Right atrium auricular region (tissue), 2 donors: Measurements from ENCODE around the gene KNSTRN. TPM values are rescaled to one million over a fixed set of nuclear protein-coding genes. Genes with fewer than 3 reads are reported as not detected.

Experiments used
- DNase-seq: peaks from one replicate; pipeline ENCODE4 v3.0.0-alpha.2; 2019; ENCODE audit warnings: low spot score
- H3K27ac ChIP-seq, 2 donors: fragments of 200-600 bp; sonication (generic); 1 replicate in 1 of 2; 2 replicates in 1 of 2; pipeline ENCODE4 v1.5.1; 2016 to 2019
- H3K27me3 ChIP-seq, 2 donors: fragments of 200-600 bp; sonication (generic); one replicate each; pipeline versions ENCODE4 v1.5.1 to v1.6.0; 2017 to 2019
- H3K36me3 ChIP-seq: fragments of 200-600 bp; sonication (generic); one replicate; pipeline ENCODE4 v1.5.1; 2016
- H3K4me1 ChIP-seq, 2 donors: fragments of 200-600 bp; sonication (generic); one replicate each; pipeline versions ENCODE4 v1.5.1 to v1.6.0; 2017 to 2019
- H3K4me3 ChIP-seq, 2 donors: fragments of 200-600 bp; sonication (generic); 1 replicate in 1 of 2; 2 replicates in 1 of 2; pipeline ENCODE4 v1.5.1; 2017 to 2019; ENCODE audit warnings: mild to moderate bottlenecking in 1 of 2, moderate library complexity in 1 of 2
- H3K9me3 ChIP-seq, 2 donors: fragments of 200-600 bp; sonication (generic); one replicate each; pipeline ENCODE4 v1.5.1; 2019
- CTCF ChIP-seq, 2 donors: fragments of 200-600 bp; sonication (generic); IDR thresholded peaks; one replicate each; pipeline ENCODE4 v1.5.1; 2019; ENCODE audit warnings: antibody characterized with exemption in 2 of 2
- total RNA-seq, 2 donors: library from RNA; depleted of rRNA; stranded (reverse); fragments of >200 nt; gene quantifications; one replicate each; pipeline ENCODE4 v1.1.0, GENCODE V29; 2016

The KNSTRN gene
- total RNA-seq, 2 donors from 2014 or later: 8.4 to 12.9 TPM

- TF ChIP-seq CTCF (IDR thresholded peaks at IDR 0.05): no peak
- no peaks in the 10 kb centered on the region for H3K36me3 ChIP-seq
- no peak for DNase-seq
Observed at GRCh38 chr15:40348474-40348870, 34.0 kb upstream of the KNSTRN start.

GRCh38 chr15:40349163-40349562 is 33.4 kb upstream of the KNSTRN start:
- peaks cover 0 to 23% of the 10 kb centered on the region in 2 donors for H3K4me1 ChIP-seq
- TF ChIP-seq CTCF (IDR thresholded peaks at IDR 0.05): no peak
- no peaks in the 10 kb centered on the region for H3K36me3 ChIP-seq
- H3K27ac ChIP-seq: no peak overlapping the region
- DNase-seq: no peak
- no peaks in the 10 kb centered on the region for H3K27me3 ChIP-seq
- H3K4me3 ChIP-seq: no peak overlapping the region
- no peaks in the 10 kb centered on the region for H3K9me3 ChIP-seq

More at GRCh38 chr15:40348474-40348870, 34.0 kb upstream of the KNSTRN start:
- Histone ChIP-seq H3K9me3 (no peaks in the 10 kb centered on the region), H3K27me3 (no peaks in the 10 kb centered on the region), H3K4me3 (no peak overlapping the region), H3K27ac (no peak overlapping the region), H3K4me1 (peaks cover 0 to 30% of the 10 kb centered on the region in 2 donors)

- H3K36me3 ChIP-seq: no peaks in the 10 kb centered on the region
- H3K9me3 ChIP-seq: no peaks in the 10 kb centered on the region
- H3K27me3 ChIP-seq: no peaks in the 10 kb centered on the region
- no peak overlapping the region for H3K27ac ChIP-seq
- peaks cover 0 to 18% of the 10 kb centered on the region in 2 donors for H3K4me1 ChIP-seq
- no peak for TF ChIP-seq CTCF (IDR thresholded peaks at IDR 0.05)
- no peak overlapping the region for H3K4me3 ChIP-seq
- no peak for DNase-seq
Observed at GRCh38 chr15:40352281-40352901, 30.1 kb upstream of the KNSTRN start.

- H3K4me3 ChIP-seq: no peak overlapping the region
- no peak for TF ChIP-seq CTCF (IDR thresholded peaks at IDR 0.05)
- H3K27me3 ChIP-seq: no peaks in the 10 kb centered on the region
- H3K27ac ChIP-seq: no peak overlapping the region
- peaks cover 0 to 14% of the 10 kb centered on the region in 2 donors for H3K4me1 ChIP-seq
- DNase-seq: no peak
- H3K36me3 ChIP-seq: no peaks in the 10 kb centered on the region
- H3K9me3 ChIP-seq: no peaks in the 10 kb centered on the region
Observed at GRCh38 chr15:40353697-40354096, 28.8 kb upstream of the KNSTRN start.

GRCh38 chr15:40354408-40355171 is 27.9 kb upstream of the KNSTRN start:
- Histone ChIP-seq H3K36me3 (no peaks in the 10 kb centered on the region), H3K4me1 (peaks cover 0 to 15% of the 10 kb centered on the region in 2 donors), H3K9me3 (no peaks in the 10 kb centered on the region), H3K27me3 (no peaks in the 10 kb centered on the region), H3K4me3 (no peak overlapping the region), H3K27ac (no peak overlapping the region)
- peak in 1 of 2 donors; percentile 54 for TF ChIP-seq CTCF (IDR thresholded peaks at IDR 0.05)
- DNase-seq: no peak
